ENCODE results near the gene IKZF3. TPM values are rescaled to one million over a fixed set of nuclear protein-coding genes. Genes with fewer than 3 reads are reported as not detected.

The IKZF3 gene
- total RNA-seq, 1 experiment from 2014 or later = 0.81 TPM

DNA sequence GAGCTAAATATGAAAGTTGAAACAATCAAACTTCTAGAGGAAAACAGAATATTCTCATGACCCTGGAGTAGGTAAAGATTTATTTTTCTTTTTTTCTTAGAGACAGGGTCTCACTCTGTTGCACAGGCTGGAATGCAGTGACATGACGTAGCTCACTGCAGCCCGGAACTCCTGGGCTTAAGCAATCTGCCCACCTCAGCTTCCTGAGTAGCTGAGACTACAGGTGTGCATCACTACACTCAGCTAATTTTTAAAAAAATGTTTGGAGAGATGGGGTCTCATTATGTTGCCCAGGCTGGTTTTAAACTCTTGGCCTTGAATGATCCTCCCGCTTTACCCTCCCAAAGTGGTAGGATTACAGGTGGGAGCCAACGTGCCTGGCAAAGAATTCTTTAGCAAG, 15.5 kb downstream of the IKZF3 start:
- ATAC-seq (no peak), DNase-seq (ENCODE audit: low spot score) (no peak)
- Mint-ChIP-seq H3K36me3 (no peaks in the 10 kb centered on the region), H3K9me3 (no peaks in the 10 kb centered on the region), H3K27me3 (ENCODE audit: low read depth) (no peaks in the 10 kb centered on the region), H3K27ac (no peak overlapping the region), H3K4me1 (0 out of 2 replicates have a peak, but pooled peaks cover 4% of the 10 kb centered on the region), H3K4me3 (no peak overlapping the region)
- ChIA-PET POLR2A (no interaction called here), CTCF (interaction anchor here (1.4 kb wide), 1 partner anchor 14 kb away, joined by 6 read pairs; no protein-coding TSS in a partner anchor)
- TF ChIP-seq AR (CRISPR knock-in tag; IDR thresholded peaks at IDR 0.05) (no peak), ATF2 (CRISPR knock-in tag; IDR thresholded peaks at IDR 0.05; ENCODE audit: borderline replicate concordance, low read depth) (no peak), HMGA2 (CRISPR knock-in tag; IDR thresholded peaks at IDR 0.05) (no peak)
- TF ChIP-seq, protein P1, sequence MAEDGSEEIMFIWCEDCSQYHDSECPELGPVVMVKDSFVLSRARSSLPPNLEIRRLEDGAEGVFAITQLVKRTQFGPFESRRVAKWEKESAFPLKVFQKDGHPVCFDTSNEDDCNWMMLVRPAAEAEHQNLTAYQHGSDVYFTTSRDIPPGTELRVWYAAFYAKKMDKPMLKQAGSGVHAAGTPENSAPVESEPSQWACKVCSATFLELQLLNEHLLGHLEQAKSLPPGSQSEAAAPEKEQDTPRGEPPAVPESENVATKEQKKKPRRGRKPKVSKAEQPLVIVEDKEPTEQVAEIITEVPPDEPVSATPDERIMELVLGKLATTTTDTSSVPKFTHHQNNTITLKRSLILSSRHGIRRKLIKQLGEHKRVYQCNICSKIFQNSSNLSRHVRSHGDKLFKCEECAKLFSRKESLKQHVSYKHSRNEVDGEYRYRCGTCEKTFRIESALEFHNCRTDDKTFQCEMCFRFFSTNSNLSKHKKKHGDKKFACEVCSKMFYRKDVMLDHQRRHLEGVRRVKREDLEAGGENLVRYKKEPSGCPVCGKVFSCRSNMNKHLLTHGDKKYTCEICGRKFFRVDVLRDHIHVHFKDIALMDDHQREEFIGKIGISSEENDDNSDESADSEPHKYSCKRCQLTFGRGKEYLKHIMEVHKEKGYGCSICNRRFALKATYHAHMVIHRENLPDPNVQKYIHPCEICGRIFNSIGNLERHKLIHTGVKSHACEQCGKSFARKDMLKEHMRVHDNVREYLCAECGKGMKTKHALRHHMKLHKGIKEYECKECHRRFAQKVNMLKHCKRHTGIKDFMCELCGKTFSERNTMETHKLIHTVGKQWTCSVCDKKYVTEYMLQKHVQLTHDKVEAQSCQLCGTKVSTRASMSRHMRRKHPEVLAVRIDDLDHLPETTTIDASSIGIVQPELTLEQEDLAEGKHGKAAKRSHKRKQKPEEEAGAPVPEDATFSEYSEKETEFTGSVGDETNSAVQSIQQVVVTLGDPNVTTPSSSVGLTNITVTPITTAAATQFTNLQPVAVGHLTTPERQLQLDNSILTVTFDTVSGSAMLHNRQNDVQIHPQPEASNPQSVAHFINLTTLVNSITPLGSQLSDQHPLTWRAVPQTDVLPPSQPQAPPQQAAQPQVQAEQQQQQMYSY (CRISPR knock-in tag; IDR thresholded peaks at IDR 0.05) = no peak
- TF ChIP-seq, protein P2, sequence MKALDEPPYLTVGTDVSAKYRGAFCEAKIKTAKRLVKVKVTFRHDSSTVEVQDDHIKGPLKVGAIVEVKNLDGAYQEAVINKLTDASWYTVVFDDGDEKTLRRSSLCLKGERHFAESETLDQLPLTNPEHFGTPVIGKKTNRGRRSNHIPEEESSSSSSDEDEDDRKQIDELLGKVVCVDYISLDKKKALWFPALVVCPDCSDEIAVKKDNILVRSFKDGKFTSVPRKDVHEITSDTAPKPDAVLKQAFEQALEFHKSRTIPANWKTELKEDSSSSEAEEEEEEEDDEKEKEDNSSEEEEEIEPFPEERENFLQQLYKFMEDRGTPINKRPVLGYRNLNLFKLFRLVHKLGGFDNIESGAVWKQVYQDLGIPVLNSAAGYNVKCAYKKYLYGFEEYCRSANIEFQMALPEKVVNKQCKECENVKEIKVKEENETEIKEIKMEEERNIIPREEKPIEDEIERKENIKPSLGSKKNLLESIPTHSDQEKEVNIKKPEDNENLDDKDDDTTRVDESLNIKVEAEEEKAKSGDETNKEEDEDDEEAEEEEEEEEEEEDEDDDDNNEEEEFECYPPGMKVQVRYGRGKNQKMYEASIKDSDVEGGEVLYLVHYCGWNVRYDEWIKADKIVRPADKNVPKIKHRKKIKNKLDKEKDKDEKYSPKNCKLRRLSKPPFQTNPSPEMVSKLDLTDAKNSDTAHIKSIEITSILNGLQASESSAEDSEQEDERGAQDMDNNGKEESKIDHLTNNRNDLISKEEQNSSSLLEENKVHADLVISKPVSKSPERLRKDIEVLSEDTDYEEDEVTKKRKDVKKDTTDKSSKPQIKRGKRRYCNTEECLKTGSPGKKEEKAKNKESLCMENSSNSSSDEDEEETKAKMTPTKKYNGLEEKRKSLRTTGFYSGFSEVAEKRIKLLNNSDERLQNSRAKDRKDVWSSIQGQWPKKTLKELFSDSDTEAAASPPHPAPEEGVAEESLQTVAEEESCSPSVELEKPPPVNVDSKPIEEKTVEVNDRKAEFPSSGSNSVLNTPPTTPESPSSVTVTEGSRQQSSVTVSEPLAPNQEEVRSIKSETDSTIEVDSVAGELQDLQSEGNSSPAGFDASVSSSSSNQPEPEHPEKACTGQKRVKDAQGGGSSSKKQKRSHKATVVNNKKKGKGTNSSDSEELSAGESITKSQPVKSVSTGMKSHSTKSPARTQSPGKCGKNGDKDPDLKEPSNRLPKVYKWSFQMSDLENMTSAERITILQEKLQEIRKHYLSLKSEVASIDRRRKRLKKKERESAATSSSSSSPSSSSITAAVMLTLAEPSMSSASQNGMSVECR (CRISPR knock-in tag; IDR thresholded peaks at IDR 0.05; ENCODE audit: borderline replicate concordance) = no peak
- TF ChIP-seq, protein P3, sequence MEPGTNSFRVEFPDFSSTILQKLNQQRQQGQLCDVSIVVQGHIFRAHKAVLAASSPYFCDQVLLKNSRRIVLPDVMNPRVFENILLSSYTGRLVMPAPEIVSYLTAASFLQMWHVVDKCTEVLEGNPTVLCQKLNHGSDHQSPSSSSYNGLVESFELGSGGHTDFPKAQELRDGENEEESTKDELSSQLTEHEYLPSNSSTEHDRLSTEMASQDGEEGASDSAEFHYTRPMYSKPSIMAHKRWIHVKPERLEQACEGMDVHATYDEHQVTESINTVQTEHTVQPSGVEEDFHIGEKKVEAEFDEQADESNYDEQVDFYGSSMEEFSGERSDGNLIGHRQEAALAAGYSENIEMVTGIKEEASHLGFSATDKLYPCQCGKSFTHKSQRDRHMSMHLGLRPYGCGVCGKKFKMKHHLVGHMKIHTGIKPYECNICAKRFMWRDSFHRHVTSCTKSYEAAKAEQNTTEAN (CRISPR knock-in tag; IDR thresholded peaks at IDR 0.05) = no peak
- TF ChIP-seq, protein P4, sequence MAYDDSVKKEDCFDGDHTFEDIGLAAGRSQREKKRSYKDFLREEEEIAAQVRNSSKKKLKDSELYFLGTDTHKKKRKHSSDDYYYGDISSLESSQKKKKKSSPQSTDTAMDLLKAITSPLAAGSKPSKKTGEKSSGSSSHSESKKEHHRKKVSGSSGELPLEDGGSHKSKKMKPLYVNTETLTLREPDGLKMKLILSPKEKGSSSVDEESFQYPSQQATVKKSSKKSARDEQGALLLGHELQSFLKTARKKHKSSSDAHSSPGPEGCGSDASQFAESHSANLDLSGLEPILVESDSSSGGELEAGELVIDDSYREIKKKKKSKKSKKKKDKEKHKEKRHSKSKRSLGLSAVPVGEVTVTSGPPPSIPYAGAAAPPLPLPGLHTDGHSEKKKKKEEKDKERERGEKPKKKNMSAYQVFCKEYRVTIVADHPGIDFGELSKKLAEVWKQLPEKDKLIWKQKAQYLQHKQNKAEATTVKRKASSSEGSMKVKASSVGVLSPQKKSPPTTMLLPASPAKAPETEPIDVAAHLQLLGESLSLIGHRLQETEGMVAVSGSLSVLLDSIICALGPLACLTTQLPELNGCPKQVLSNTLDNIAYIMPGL (CRISPR knock-in tag; IDR thresholded peaks at IDR 0.05) = no peak
- TF ChIP-seq, protein P5, sequence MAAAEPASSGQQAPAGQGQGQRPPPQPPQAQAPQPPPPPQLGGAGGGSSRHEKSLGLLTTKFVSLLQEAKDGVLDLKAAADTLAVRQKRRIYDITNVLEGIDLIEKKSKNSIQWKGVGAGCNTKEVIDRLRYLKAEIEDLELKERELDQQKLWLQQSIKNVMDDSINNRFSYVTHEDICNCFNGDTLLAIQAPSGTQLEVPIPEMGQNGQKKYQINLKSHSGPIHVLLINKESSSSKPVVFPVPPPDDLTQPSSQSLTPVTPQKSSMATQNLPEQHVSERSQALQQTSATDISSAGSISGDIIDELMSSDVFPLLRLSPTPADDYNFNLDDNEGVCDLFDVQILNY (CRISPR knock-in tag; IDR thresholded peaks at IDR 0.05) = no peak
